HT1080 (cell line): Measurements from ENCODE around the gene FBXO31. TPM values are rescaled to one million over a fixed set of nuclear protein-coding genes. Genes with fewer than 3 reads are reported as not detected.

ENCODE experiments used
- DNase-seq: peaks from one replicate; pipeline ENCODE4 v3.0.0-alpha.2; 2015; ENCODE audit warnings: low read depth
- total RNA-seq: library from RNA; depleted of rRNA; stranded (reverse); fragments of >200 nt; shearing (Covaris generic); gene quantifications from 2 replicates; pipeline ENCODE4 v1.2.3, GENCODE V29; 2014

FBXO31 gene
- total RNA-seq, 1 experiment from 2014 or later, result 18.3 TPM

DNA sequence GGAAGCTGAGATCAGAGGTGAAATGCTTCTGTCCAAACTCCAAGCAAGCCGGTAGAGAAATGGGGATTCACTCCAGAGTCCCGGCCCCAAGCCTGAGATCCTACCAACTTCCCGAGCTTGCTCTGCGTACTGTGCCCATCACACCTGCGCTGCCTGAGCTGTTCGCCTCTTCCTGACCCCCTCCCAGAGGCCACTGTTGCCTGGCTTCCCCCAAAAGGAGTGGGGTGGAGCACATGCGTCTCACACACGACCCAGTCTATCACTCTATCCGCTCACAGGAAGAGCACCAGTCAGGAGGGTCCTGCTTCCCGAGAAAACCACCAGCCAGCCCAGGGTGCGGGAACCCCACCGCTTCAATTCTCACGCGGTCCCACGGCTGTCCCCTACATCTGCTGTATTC lies 52.9 kb downstream of the FBXO31 start:
- DNase-seq, result no peak

DNA sequence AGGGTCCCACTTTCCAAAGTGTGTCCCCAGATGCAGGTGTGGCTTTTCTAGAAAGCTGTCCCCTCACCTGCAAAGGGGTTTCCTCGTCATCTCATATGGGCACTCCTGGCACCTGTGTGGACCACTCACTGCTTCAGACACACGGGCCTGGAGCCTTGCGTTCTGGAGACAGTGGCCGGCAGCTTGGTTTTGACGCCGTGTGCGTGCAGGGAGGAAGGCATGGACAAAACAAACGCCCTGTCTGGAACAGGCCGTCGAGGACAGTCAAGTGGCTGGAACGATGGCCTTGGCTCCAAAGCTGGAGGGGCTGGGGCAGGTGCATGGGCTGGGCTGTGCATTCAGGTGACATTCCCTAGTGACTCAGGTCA lies 53.3 kb downstream of the FBXO31 start:
- no peak for DNase-seq

DNA sequence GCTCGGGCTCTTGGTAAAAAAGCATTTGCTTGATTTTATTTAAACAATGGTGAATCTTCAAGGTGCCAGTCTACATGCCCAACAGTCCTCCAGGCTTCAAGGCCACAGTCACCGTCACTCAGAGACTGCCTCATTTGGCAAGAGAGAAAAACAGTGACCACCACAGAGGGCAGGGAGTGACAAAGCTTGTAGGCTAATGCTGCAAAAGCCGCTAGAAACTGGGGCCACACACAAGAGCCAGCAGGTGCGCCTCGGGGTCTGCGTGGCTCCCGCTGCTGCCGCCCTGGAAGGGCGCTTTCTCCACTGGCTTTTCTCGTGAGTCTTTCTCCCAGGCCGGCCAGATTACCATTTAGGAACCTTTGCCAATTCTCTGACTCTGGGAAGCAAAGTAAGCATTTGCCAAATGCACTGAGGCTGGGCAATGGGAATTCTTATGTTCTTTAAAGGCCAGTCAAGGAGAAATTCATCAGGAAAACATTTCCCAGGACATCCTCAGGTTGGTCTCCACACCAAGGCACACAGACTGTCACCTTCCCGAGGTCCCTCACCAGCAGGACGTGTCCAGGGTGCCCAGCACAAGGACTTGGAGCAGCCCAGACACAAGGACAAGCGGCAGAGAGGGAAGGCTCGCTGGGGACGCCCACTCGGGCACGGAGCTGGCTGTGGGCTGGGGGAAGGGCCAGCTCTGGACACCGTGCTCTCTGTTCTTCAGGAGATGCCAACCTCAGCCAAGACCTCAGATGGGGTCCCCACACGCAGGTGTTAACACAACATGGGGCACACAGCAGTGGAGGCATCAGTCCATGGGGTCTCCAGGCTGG lies 53.9 kb downstream of the FBXO31 start:
- DNase-seq, result no peak

DNA sequence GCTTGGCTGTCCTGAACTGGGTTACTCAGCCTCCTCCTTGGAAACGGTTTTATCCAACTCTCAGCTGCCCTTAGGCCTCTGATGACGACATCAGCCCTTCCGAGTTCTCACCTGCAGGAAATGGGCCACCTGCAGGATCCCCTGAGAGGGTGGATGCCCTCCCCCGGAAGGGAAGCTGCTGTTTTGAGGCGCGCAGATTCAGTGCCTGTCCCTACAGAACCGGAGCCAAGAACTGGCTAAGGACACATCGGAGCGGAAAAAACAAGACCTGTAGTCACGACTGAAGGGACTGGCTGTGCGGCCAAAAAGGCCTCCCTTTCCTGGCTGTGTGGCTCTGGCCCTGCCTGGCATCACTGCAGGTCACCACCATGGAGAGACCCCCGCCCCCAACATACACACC lies 54.7 kb downstream of the FBXO31 start:
- no peak for DNase-seq

DNA sequence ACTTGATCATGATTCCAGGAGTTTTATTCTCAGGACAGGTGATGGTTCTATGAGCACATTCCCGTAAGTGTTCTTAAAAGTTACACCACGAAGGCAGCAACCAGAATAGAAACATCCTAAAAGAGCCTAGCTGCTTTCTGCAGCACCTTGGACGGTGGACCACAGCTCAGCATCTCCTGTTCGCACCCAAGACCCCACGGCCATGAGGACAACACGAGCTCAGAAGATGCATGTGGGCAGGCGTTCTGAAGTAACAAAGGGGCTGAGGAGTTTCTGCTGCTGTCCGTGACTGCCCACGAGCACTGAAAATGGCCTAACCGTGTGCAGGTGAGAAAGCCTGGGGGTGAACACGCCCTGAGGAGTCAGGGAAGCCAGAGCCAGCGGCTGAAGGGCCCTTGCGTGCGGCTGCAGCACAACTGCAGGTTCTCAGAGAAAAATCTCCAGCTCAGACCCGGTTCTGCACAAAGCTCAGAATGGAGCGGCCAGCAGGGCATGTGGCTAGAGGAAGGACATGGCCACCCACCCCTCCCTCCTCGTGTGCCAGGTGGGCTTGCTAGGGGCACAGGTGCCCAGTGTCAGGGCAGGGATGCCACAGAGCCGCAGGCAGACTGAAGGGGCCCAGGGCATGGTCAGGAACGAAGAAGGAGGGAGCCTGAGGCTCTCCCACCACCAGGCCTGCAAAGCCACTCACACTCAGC lies 55.6 kb downstream of the FBXO31 start:
- no peak for DNase-seq

DNA sequence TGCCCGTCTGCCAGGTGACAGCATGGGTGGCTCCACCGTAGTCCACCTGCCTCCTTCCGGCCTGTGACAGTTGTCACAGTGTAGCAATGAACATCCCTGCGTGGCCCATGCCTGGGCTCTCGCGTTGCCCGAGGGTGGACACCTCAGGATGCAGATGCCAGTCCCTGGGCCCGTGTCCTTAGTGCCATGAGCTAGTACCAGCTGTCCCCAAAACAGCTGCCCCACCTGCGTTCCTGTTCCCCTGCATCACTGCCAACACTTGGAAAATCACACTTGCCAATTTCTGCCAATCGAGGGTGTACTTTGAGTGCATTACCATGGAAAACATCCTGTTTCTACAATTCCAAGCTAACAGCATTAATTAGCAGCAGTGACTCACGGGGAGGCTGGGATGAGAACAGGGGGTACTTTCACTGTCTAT lies 57.4 kb downstream of the FBXO31 start:
- DNase-seq, result no peak

DNA sequence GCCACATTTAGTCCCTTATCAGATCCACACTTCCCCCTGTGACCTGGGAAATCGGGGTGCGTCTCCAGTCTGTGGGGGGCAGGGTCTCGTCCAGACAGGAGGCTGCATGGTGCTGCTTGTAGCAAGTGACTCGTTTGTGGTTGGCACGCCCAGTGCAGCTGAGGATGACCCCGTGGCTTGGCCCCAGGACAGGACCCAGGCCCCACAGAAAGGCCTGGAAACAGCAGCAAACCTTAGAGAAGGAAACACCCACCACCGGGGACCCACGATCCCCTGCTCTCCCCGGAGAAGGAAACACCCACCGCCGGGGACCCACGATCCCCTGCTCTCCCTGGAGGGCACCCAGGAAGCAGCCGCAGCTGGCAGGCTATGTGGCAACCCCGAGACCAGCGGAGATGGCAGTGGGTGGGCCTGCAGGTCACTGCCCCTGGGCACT lies 58.1 kb downstream of the FBXO31 start:
- no peak for DNase-seq

DNA sequence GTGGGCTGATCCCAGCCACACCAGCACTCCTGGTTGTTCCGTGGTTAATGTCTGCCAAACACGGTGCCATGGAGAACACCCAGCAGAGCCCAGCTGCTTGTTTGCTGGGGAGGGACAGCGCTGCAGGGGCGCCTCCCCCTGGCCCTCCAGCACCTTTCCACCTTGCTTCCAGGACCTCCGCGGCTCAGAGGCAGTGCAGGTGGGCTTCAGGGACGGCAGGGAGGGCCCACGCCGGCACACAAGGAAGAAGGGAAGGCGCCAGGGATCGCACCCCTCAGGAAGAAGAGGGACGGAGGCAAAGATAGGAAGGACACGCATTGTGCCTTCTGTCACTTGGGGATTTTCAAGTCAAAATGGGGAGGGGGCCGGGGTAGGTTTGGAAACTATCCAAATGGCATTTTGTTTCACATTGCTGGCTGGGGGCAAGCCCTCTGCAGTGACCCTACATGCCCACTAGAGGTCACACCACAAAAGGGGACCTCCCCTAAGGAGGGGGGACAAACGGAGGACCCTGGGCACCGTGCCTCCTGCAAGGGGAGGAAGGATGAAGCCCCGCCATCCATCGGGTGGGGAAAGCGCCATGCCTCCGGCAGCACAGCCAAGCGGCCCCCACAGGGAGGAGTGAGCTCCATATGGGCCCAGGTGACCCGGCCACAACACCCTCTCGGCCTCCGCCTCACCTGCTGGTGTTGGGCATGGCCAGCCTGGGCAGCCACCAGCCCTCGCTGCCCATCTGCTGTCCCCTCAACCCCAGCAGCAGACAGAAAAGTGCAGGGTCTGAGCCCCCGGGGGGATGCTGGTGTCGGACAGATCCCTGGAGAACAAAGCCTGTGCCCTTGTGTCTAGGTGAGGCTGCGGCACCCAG lies 58.9 kb downstream of the FBXO31 start:
- DNase-seq, result no peak

DNA sequence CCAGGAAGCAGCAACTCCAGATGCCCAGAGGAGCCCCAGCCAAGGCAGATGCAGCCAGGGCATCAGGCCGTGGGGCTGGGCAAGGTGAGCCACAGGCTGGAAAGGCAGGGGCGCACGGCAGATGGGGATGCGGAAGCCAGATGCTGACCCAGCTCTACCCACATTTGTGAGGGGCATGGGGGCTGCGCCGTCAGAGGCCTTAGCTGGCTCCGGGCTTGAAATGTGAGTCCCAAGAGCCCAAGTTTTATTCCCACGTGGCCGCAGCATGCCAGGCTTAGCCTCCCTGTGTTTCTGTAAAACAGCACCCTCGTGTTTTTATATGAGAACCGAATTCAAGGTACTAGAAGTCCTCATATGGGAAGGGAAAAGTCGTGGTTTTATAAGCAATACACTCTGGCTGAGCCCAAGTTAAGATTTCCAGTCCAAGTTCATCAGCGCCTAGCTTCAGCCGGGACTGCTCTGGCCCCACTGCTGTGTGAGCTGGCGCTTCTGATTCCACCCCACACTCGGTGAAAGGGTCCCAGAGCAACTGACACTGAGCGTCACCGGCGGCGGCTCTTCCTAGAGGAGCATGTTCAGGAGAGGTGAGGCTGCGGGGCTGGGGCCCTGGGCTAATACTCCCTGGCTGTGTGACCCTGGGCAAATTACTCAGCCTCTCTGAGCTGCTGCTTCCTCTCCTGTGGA lies 59.7 kb downstream of the FBXO31 start:
- no peak for DNase-seq

DNA sequence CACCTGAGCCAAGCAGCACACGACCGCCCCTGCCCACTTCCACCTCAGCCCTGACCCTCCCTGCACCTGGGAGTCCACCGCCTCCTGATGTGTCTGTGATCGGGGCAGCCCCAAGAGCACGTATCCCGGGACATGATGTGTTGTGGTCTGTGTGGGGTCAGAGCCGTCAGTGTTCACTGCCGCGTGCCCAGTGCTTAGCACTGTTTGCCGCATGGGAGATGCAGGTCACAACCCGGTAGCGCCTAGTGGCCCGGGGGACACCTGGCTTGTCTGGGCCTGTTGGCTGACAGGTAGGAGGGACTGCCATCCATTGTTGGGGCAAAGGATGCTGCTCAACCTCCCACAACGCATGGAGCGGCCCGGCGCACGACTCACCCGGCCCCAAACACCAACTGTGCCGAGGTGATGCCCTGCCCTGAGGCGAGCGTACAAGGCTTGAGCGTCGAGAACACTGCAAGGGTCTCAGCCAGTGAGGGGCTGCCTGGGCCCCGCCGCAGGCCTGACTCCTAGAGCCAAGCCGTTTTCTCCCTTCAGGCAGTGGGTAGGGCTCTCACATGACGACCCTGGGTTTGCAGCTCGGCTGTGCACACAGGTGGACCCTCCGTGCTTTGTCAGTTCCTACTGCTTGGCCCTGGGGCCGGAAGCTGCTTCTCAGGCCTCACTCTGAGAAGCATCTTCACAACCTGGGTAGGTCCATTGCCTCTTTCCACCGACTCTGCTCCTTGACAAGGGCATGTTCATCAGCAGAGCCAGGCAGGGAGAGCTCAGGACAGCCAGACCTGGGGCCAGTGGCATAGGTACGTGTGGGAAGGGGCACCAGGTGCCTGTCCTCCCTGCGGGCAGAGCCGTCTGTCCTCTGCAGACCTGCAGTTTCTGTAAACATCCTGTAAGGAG lies 60.5 kb downstream of the FBXO31 start:
- DNase-seq, result no peak

DNA sequence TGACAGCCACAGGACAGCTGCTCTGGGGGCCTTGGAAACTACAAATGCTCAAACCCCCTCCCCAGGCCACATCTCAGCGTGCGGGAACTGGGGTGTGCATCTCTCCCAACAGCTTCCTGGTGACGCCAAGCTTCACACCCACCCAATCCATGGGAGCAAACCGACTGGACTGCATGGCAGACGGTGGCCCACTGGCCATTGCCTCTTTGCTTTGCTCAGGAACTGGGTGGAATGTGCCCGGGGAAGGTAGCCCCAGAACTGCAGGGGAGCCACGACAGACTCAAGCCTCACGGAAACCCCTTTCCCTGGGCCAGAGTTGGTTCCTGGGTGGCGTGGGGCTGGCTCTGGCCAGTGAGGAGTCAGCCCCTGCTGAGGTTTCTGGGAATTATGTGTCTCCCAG lies 61.2 kb downstream of the FBXO31 start:
- DNase-seq, result no peak

DNA sequence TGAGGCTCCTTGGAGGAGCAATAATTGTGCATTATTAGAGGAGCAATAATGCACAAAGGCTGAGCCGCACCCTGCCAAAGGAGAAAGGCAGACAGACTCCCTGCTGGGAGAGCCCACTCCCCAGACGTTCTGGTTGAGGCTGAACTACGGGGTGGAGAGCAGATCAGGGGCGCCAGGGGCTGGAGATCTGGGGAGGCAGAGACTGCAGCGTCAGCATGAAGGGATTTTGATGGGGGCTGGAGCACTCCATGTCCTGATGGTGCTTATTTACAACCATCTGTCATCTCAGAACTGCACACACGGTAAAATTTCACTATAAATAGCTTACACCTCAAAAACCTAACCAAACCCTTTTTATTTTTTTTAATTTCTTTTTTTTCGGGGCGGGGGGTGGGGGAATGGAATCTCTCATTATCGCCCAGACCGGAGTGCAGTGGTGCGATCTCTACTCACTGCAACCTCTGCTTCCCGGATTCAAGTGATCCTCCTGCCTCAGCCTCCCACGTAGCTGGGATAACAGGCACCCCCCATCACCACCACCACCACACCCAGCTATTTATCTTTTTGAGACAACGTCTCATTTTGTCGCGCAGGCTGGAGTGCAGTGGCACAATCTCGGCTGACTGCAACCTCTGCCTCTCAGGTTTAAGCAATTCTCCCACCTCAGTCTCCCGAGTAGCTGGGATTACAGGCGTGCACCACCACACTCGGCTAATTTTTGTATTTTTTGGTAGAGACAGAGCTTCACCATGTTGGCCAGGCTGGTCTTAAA lies 62.1 kb downstream of the FBXO31 start:
- no peak for DNase-seq

DNA sequence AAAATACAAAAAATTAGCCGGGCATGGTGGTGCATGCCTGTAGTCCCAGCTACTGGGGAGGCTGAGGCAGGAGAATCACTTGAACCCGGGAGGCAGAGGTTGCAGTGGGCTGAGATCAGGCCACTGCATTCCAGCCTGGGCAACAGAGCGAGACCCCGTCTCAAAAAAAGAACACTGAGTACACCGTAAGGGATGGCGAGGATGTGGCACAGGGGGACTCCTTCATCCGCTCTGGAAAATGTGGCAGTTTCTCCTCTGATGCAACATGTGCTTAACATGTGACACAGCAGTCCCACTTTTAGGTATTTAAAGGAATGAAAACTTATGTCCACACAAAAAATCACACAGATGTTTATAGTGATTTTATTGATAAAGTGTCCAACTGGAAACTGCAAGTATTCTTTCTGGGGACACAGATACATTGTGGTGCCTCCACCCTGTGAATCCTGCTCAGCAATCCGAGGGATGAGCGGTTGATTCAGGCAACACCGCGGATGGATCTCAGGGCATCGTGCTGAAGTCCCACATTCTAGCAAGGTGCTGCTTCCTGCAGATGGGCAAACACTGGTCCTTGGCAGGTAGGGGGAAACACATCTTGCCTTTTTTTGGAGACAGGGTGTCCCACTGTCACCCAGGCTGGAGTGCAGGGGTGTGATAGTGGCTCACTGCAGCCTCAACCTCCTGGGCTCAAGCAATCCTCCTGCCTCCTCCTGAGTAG lies 62.9 kb downstream of the FBXO31 start:
- DNase-seq, result no peak

DNA sequence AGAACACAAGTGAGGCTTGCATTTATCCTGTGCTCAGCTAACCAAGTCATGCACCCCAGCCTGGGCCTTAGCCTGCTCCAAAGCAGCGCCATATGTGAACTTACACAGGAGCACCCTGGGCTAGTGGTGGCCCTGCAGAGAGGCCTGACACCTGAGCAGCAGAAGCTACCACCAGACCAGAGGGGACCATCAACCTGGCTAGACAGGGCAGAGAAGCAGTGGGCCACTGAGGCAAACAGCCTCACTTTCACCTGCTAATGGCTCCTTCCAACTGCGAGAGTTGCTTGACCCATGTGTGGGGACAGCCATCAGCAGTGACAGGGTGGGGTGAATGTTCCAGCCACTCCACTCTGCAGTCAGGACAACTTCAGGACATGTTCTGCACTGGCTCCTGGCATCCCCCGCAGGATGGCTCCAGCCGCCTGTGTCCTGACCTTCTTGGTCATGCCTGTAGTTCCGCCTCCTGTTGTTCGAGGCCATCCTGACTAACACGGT lies 63.5 kb downstream of the FBXO31 start:
- no peak for DNase-seq

DNA sequence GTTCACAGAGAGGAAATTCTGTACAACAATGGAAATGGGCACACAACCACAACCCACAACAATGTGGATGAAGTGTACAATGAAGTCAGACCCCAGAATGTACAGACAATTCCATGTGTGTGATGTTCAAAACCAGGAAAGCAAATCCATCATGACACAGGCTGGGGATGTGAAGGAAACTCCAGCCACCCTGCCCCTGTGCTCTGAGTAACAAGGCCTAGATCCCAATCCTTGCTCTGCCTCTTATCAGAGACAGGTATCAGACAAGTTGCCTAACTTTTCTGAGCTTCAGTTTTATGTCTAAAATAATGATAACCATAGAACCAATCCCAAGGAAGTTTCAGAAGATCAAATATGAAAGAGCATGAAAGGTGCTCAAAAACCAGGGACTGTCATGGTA lies 64.6 kb downstream of the FBXO31 start:
- DNase-seq, result no peak

DNA sequence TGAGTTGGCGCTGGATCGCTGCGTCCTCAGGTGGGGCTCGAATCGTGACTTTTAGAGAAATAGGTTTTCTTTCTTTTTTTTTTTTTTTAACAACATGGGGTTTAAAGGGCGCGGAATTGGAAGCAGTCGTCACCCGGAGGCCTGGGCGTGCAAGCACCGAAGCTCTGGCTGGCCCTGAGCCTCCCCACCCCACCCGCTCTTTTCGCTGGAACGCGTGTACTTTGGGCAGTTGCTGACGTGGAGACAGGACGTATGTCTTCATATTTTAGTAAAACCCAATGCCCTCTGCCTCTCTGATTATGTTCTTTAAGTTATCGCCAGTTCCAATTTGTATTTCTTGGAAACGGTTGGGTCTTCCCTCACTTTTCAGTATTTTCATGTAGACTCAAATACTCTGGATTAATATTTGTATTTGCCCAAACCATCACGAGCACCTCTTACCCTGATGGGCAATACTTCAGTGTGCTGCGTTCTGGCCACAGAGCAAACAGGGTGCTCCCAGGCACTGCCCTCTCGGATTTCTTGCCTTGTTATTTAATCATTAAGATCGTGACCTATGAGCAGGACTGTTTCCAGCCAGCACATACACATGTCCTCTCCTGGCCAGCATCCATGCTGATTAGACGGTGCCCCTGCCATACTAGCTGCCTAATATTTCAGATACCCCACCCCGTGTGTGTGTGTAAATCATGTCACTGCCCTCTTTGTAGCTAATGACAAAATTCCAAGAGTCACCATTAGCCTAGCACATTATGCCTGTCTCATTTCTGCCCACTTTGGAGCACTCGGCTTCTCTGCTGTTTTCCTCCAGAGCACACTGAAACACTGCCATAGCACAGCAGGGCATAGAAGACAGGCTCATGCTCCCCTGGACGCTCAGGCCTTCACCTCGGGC lies 65.6 kb downstream of the FBXO31 start:
- DNase-seq, result peak; percentile 24

DNA sequence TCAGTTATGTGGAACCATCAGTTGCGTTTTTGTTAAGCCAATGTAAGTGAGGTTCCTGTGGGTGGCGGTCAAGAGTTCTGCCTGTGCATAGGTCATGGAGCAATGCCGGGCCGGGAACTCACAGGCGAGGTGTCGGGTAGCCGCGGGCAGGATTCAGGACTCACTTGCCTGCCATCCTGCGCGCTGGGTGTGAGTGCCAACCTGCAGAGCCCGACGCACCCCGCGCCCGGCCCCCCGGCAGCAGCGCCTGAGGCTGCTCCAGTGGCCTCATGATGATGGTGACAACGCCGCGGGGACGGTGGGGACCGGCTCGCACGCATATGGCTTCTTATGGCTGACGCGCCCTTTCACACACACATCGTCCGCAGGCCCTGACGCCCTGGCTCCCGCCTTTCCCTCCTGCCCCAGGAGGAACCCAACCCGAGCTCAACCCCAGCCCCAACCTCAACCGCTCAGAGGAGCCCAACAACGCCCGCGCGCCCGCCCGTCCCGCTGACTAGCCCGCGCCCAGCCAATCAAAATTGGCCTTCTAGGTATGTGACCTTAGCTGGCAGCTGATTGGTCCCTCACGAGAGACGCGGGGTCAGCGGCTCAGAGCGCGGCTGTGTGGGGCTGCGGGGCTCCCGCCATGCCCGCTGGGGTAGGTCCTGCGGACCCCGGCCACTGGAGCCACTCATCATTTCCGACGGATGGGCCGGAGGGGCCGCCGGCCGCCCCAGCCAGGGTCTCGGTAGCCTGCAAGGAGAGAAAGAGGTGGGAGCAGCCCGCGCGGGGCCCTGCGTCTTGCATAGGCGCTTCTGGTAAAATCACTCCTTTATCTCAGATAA lies 66.4 kb downstream of the FBXO31 start, which contains the start of gene C16orf95:
C16orf95 (minus strand) TSS at position 470 of the 827 bp plus-strand sequence; CDS start at position 320, 150 bp downstream.
- peak; percentile 90 for DNase-seq
